ENCODE data around the gene ACTL6B.

DNA sequence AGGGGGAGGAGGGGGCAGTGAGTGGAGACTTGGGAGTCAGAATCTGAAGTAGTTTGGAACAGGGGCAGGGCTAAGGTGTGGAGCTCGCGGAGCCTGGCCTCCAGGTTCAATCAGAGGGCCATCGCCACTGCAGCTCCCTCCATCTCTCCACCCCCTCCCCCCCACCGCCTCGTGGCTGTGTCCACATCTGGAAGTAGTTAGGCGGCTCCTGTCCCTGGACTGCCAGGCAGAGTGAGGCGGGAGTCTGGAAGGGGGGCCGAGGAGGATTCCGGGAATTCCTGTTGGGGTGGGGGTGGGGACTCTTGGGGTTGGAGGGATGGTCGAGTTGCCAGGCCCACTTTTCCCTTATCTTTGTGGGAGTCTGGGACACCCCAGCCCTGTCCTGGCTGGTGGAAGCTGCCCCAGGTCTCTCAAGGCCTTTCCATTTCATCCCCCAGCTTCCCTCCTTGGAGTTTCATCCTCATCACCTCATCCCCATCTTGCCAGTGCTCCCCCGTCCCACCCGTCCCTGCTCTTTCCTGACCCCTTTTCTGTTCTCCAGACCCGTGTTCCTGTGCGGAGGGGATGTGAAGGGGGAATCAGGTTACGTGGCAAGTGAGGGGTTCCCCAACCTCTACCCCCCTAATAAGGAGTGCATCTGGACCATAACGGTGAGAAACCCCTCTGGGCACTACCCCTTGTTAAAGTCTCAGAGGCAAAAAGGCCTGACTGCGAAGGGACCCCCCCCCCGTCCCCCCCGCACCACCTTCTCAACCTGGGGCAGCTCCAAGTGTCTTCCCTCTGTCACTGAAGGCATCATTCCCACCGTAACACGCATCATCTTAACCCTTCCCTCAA, 53.1 kb downstream of the ACTL6B start:
- TF ChIP-seq EZH2 (IDR thresholded peaks at IDR 0.05; ENCODE audit: low read depth, low read length, severe bottlenecking) (no peak), ZNF274 (IDR thresholded peaks at IDR 0.05; ENCODE audit: borderline replicate concordance, extremely low read depth, low read length) (no peak), GTF2F1 (IDR thresholded peaks at IDR 0.05; ENCODE audit: borderline replicate concordance, low read depth, low read length) (no peak)
- TF ChIP-seq, protein P1, sequence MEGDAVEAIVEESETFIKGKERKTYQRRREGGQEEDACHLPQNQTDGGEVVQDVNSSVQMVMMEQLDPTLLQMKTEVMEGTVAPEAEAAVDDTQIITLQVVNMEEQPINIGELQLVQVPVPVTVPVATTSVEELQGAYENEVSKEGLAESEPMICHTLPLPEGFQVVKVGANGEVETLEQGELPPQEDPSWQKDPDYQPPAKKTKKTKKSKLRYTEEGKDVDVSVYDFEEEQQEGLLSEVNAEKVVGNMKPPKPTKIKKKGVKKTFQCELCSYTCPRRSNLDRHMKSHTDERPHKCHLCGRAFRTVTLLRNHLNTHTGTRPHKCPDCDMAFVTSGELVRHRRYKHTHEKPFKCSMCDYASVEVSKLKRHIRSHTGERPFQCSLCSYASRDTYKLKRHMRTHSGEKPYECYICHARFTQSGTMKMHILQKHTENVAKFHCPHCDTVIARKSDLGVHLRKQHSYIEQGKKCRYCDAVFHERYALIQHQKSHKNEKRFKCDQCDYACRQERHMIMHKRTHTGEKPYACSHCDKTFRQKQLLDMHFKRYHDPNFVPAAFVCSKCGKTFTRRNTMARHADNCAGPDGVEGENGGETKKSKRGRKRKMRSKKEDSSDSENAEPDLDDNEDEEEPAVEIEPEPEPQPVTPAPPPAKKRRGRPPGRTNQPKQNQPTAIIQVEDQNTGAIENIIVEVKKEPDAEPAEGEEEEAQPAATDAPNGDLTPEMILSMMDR (IDR thresholded peaks at IDR 0.05; ENCODE audit: control extremely low read depth in 1 of 3, insufficient read depth in 1 of 3, low read depth in 1 of 3, low read length in 3 of 3): no peak

All from H1 (cell line).